ENCODE measurements around the gene ASCL5. TPM values are rescaled to one million over a fixed set of nuclear protein-coding genes. Genes with fewer than 3 reads are reported as not detected.

The ASCL5 gene
- total RNA-seq, 1 experiment from 2014 or later: 0.15 TPM

- Histone ChIP-seq H2BK15ac (ENCODE audit: low read depth, low read length) (no peak within 1 kb of the TSS; the same call in 1 of the 2 replicates), H4K8ac (replicated peaks; ENCODE audit: insufficient read length, low read depth, low read length) (no peak within 1 kb of the TSS), H3K79me2 (ENCODE audit: insufficient read depth, low read length) (no peaks in the 10 kb centered on the region), H3K18ac (ENCODE audit: insufficient read length, low read depth, low read length) (peak within 1 kb of the TSS; percentile 77), H4K20me1 (ENCODE audit: control insufficient read depth, insufficient read depth, insufficient read length) (peaks cover 2% of the 10 kb centered on the region), H3K4me1 (ENCODE audit: insufficient read depth, low read length) (peaks cover 4% of the 10 kb centered on the region; the same call in 1 of the 2 replicates), H2BK20ac (ENCODE audit: low read depth, low read length, poor library complexity, severe bottlenecking) (no peak within 1 kb of the TSS), H3K9me3 (ENCODE audit: control insufficient read depth, low read depth, low read length) (no peaks in the 10 kb centered on the region), H3K23ac (ENCODE audit: insufficient read length, low read depth, low read length) (no peak within 1 kb of the TSS), H4K5ac (ENCODE audit: insufficient read length, low read depth, low read length) (peak within 1 kb of the TSS; percentile 89), H3K79me1 (ENCODE audit: insufficient read depth, low read depth, low read length, poor library complexity, severe bottlenecking) (no peaks in the 10 kb centered on the region), H2AFZ (ENCODE audit: low read length) (peak within 1 kb of the TSS; percentile 63), H3K23me2 (ENCODE audit: insufficient read length, low read depth, low read length, poor library complexity, severe bottlenecking) (no peaks in the 10 kb centered on the region), H4K91ac (ENCODE audit: insufficient read length, low read depth, low read length) (no peak within 1 kb of the TSS), H2BK5ac (ENCODE audit: insufficient read length, low read length) (no peak within 1 kb of the TSS), H3K4ac (ENCODE audit: low read depth, low read length) (no peak within 1 kb of the TSS), H3K14ac (ENCODE audit: insufficient read depth, low read length) (peak within 1 kb of the TSS; percentile 82), H3K27me3 (ENCODE audit: insufficient read depth, low read length) (no peaks in the 10 kb centered on the region), H2BK120ac (ENCODE audit: low read depth, low read length, poor library complexity, severe bottlenecking) (no peak within 1 kb of the TSS), H2BK12ac (ENCODE audit: insufficient read length, low read depth, low read length) (no peak within 1 kb of the TSS), H3K27ac (ENCODE audit: insufficient read length, low read depth, low read length) (no peak within 1 kb of the TSS), H3K4me2 (ENCODE audit: insufficient read depth, insufficient read length, low read length) (peak within 1 kb of the TSS; percentile 83), H2AK5ac (ENCODE audit: insufficient read length, low read length) (no peak within 1 kb of the TSS), H3T11ph (ENCODE audit: low read length) (no peak within 1 kb of the TSS), H3K9ac (ENCODE audit: extremely low read depth, insufficient read length, low read length) (peak within 1 kb of the TSS; percentile 78), H3K56ac (ENCODE audit: insufficient read length, low read depth, low read length) (no peak within 1 kb of the TSS)
- H3K27ac Mint-ChIP-seq: peak within 1 kb of the TSS; percentile 49 to 95 (median 87); a peak in 6 of 7 replicates
- H3K4me1 Mint-ChIP-seq: peaks cover 20 to 23% of the 10 kb centered on the region in 2 experiments
- peak within 1 kb of the TSS; percentile 94 to 95 for H3K4me3 Mint-ChIP-seq
- peaks cover 5% of the 10 kb centered on the region; the same call in 1 of the 2 replicates for H3K27me3 Mint-ChIP-seq (ENCODE audit: low read depth)
- WGBS (ENCODE audit: extremely low coverage, insufficient read length, low lambda C conversion rate): no CpG with 5 or more reads among the region's 31 CpGs
- H3K9me3 Mint-ChIP-seq: no peaks in the 10 kb centered on the region
- TF ChIP-seq, protein P1, sequence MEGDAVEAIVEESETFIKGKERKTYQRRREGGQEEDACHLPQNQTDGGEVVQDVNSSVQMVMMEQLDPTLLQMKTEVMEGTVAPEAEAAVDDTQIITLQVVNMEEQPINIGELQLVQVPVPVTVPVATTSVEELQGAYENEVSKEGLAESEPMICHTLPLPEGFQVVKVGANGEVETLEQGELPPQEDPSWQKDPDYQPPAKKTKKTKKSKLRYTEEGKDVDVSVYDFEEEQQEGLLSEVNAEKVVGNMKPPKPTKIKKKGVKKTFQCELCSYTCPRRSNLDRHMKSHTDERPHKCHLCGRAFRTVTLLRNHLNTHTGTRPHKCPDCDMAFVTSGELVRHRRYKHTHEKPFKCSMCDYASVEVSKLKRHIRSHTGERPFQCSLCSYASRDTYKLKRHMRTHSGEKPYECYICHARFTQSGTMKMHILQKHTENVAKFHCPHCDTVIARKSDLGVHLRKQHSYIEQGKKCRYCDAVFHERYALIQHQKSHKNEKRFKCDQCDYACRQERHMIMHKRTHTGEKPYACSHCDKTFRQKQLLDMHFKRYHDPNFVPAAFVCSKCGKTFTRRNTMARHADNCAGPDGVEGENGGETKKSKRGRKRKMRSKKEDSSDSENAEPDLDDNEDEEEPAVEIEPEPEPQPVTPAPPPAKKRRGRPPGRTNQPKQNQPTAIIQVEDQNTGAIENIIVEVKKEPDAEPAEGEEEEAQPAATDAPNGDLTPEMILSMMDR (conservative IDR thresholded peaks at IDR 0.05): no peak
- H3K36me3 Mint-ChIP-seq (ENCODE audit: insufficient read depth in 1 of 3, low read depth in 3 of 3): peaks cover 20 to 36% (median 27%) of the 10 kb centered on the region in 3 experiments; a peak in 6 of 7 replicates
- peak; percentile 98 for DNase-seq
Measured at GRCh38 chr1:201154389-201155165, 27.6 kb upstream of the ASCL5 start, which contains the start of gene TMEM9. Gene TMEM9, minus strand, starts transcription at chr1:201154474. Its CDS starts 551 bp downstream, at chr1:201153923.
